C4-2B (cell line): ENCODE measurements around the gene TCTN2.

Source experiments
- H3K27ac ChIP-seq: fragments of 450-650 bp; 2 replicates; pipeline ENCODE4 v1.5.1; 2017
- CTCF ChIP-seq: fragments of 450-650 bp; conservative IDR thresholded peaks from 2 replicates; pipeline ENCODE4 v1.5.1; 2017; ENCODE audit warnings: mild to moderate bottlenecking
- ZFX ChIP-seq: fragments of 450-650 bp; IDR thresholded peaks from 2 replicates; pipeline ENCODE4 v1.6.1; 2017

The TCTN2 gene

GRCh38 chr12:123667771-123668170 lies 3.1 kb upstream of the TCTN2 start:
- H3K27ac ChIP-seq = no peak overlapping the region
- no peak for TF ChIP-seq ZFX
- TF ChIP-seq CTCF = no peak

DNA sequence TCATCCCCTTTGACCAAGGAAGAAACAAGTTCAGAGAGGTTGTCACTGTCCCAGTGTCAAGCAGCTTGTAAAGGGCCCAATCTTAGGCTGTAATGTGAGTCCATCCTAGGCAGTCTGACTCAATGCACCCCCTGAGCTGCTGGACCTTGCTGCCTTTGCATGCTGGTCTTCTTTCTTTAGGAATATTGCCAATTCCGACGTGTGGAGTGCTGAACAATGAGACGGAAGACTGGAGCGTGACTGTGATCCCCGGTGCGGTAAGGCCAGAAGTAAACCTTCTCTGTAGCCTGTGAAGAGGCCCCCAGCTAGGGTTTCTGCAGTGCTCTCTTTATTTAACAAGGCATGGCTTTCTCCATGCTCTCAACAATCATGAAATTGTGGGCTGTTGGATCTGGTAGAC lies 963 bp downstream of the TCTN2 start:
- TF ChIP-seq ZFX = no peak
- no peak for TF ChIP-seq CTCF
- H3K27ac ChIP-seq = no peak overlapping the region

- H3K27ac ChIP-seq = no peak overlapping the region
- TF ChIP-seq ZFX (no peak), CTCF (no peak)
Observed at GRCh38 chr12:123675436-123675835, 4.5 kb downstream of the TCTN2 start.

GRCh38 chr12:123676616-123677320 lies 5.9 kb downstream of the TCTN2 start:
- TF ChIP-seq ZFX (no peak), CTCF (no peak)
- H3K27ac ChIP-seq = no peak overlapping the region

DNA sequence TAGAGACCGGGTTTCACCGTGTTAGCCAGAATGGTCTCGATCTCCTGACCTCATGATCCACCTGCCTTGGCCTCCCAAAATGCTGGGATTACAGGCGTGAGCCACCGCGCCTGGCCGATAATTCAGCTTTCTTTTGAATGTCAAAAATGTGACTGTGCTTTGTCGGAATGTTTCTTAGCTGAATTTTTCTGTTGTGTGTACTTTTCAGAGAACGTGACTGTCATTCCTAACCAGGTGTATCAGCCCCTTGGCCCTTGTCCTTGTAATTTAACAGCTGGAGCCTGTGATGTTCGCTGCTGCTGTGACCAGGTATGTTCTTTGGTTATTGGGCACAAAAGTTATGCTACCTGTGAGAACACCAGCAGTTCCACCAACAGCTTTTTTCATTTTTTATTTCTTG lies 8.1 kb downstream of the TCTN2 start:
- no peak overlapping the region for H3K27ac ChIP-seq
- TF ChIP-seq ZFX (no peak), CTCF (no peak)

DNA sequence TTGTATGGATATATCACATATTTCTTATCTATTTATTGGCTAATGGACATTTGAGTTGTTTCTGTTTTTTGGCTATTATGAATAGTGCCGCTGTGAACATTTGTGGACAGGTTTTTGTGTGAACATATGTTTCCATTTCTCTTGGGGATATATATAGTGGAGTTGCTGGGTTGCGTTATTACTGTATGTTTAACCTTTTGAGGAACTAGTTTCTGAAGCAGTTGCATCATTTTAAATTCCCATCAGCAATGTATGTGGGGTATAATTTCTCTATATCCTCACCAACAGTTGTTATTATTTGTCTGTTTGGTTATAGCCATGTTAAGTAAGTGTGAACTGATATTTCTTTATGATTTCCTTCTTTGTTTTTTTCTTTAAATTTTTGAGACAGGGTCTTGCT lies 10.7 kb downstream of the TCTN2 start:
- no peak for TF ChIP-seq ZFX
- no peak for TF ChIP-seq CTCF
- no peak overlapping the region for H3K27ac ChIP-seq

GRCh38 chr12:123683964-123684363 lies 13.1 kb downstream of the TCTN2 start:
- no peak overlapping the region for H3K27ac ChIP-seq
- TF ChIP-seq ZFX (no peak), CTCF (no peak)
